Trophoblast cell (in vitro differentiated cells and primary cell): ENCODE results near the gene GCNT4.
"Not testable (repeated sequence)": the region's sequence is repeated elsewhere in the genome, so short reads cannot be mapped to it uniquely, and the experiment has no call there.

Source experiments
- DNase-seq, 2 donors: peaks; one replicate each; pipeline ENCODE4 v3.0.0-alpha.2; 2016
- H2AFZ ChIP-seq: 2 replicates; pipeline ENCODE4 v1.6.1; 2013; ENCODE audit warnings: low read length, moderate library complexity, mild to moderate bottlenecking; ENCODE audit not compliant: insufficient read depth, poor library complexity
- H2AK5ac ChIP-seq: 2 replicates; pipeline ENCODE4 v1.6.1; 2013; ENCODE audit warnings: mild to moderate bottlenecking, low read length
- H2BK120ac ChIP-seq: 2 replicates; pipeline ENCODE4 v1.6.1; 2013; ENCODE audit warnings: low read length, mild to moderate bottlenecking, moderate library complexity; ENCODE audit not compliant: insufficient read depth, poor library complexity
- H2BK12ac ChIP-seq: 2 replicates; pipeline ENCODE4 v1.6.1; 2013; ENCODE audit warnings: mild to moderate bottlenecking, low read length, moderate library complexity
- H2BK5ac ChIP-seq: 2 replicates; pipeline ENCODE4 v1.6.1; 2013; ENCODE audit warnings: low read length, low read depth, moderate library complexity, mild to moderate bottlenecking; ENCODE audit not compliant: poor library complexity
- H3K14ac ChIP-seq: 2 replicates; pipeline ENCODE4 v1.6.1; 2013; ENCODE audit warnings: mild to moderate bottlenecking, low read length
- H3K18ac ChIP-seq: 2 replicates; pipeline ENCODE4 v1.6.1; 2013; ENCODE audit warnings: mild to moderate bottlenecking, low read length
- H3K23ac ChIP-seq: 2 replicates; pipeline ENCODE4 v1.6.1; 2013; ENCODE audit warnings: low read length
- H3K27ac ChIP-seq: 2 replicates; pipeline ENCODE4 v1.5.1; 2013; ENCODE audit warnings: low read depth, mild to moderate bottlenecking, inconsistent platforms, low read length, moderate library complexity
- H3K27me3 ChIP-seq: 2 replicates; pipeline ENCODE4 v1.6.1; 2013; ENCODE audit warnings: inconsistent platforms, mild to moderate bottlenecking, low read length, moderate library complexity; ENCODE audit not compliant: insufficient read depth
- H3K36me3 ChIP-seq, 2 experiments: 1 replicate in 1 of 2; 2 replicates in 1 of 2; pipeline ENCODE4 v1.6.1; 2013; ENCODE audit warnings: low read length in 2 of 2, mild to moderate bottlenecking in 2 of 2, moderate library complexity in 1 of 2; ENCODE audit not compliant: insufficient read depth in 2 of 2, control insufficient read depth in 1 of 2
- H3K4ac ChIP-seq: 2 replicates; pipeline ENCODE4 v1.6.1; 2013; ENCODE audit warnings: low read depth, mild to moderate bottlenecking, low read length, moderate library complexity
- H3K4me1 ChIP-seq, 2 experiments: 1 replicate in 1 of 2; 2 replicates in 1 of 2; pipeline ENCODE4 v1.6.1; 2013; ENCODE audit warnings: low read length in 2 of 2, mild to moderate bottlenecking in 2 of 2, moderate library complexity in 1 of 2; ENCODE audit not compliant: insufficient read depth in 2 of 2, control insufficient read depth in 1 of 2
- H3K4me2 ChIP-seq: 2 replicates; pipeline ENCODE4 v1.6.1; 2013; ENCODE audit warnings: inconsistent platforms, mild to moderate bottlenecking, low read length, moderate library complexity
- H3K4me3 ChIP-seq: 2 replicates; pipeline ENCODE4 v1.5.1; 2013; ENCODE audit warnings: mild to moderate bottlenecking, low read depth, low read length, inconsistent platforms
- H3K79me1 ChIP-seq: one replicate; pipeline ENCODE4 v1.6.1; 2013; ENCODE audit warnings: low read length
- H3K79me2 ChIP-seq: 2 replicates; pipeline ENCODE4 v1.6.1; 2013; ENCODE audit warnings: low read length, mild to moderate bottlenecking; ENCODE audit not compliant: control insufficient read depth, insufficient read depth, poor library complexity
- H3K9ac ChIP-seq: 2 replicates; pipeline ENCODE4 v1.6.1; 2013; ENCODE audit warnings: mild to moderate bottlenecking, low read length
- H3K9me3 ChIP-seq: 2 replicates; pipeline ENCODE4 v1.6.1; 2013; ENCODE audit warnings: low read depth, mild to moderate bottlenecking, control low read depth, inconsistent platforms, low read length; ENCODE audit not compliant: insufficient read depth
- H4K12ac ChIP-seq: 2 replicates; pipeline ENCODE4 v1.6.1; 2013; ENCODE audit warnings: low read depth, mild to moderate bottlenecking, low read length, moderate library complexity
- H4K8ac ChIP-seq: 2 replicates; pipeline ENCODE4 v1.6.1; 2013; ENCODE audit warnings: low read depth, mild to moderate bottlenecking, low read length, moderate library complexity
- H4K91ac ChIP-seq: one replicate; pipeline ENCODE4 v1.6.1; 2013; ENCODE audit warnings: low read depth, mild to moderate bottlenecking, low read length, moderate library complexity
- WGBS: extraction: QIAGEN DNeasy Blood & Tissue Kit; methylation state at CpG from one replicate; pipeline ENCODE4 v1.1.7; 2013; ENCODE audit warnings: missing lambda C conversion rate; ENCODE audit not compliant: insufficient read length, insufficient coverage; ENCODE audit errors: extremely low coverage; 5-methylcytosine and 5-hydroxymethylcytosine counted together

The GCNT4 gene

DNA sequence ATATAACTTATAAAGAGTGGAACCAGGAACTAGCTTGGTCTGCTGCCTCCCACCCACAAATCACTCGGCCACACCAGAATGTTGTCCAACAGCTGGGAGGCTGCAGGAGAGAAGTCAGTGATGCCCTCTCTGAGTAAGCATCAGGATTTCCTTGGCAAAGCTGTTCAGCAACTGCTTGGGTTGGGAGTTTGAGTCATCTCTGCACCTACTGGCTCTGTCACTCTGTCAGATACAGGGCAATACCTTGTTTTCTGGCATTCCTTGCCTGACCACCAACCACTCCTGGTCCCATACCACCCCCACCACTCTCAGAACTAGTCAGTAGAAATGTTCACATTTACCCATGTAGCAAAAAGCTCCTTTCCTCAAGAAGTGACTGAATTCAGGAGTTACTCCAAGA, 36.8 kb upstream of the GCNT4 start:
- Histone ChIP-seq H3K18ac (no peak overlapping the region), H3K9me3 (no peaks in the 10 kb centered on the region), H3K4ac (no peak overlapping the region), H4K91ac (no peak overlapping the region), H3K14ac (no peak overlapping the region), H3K36me3 (no peaks in the 10 kb centered on the region), H2AFZ (no peak overlapping the region), H4K8ac (no peak overlapping the region), H3K4me3 (no peak overlapping the region), H3K9ac (no peak overlapping the region), H2BK120ac (no peak overlapping the region), H3K4me1 (peaks cover 3% of the 10 kb centered on the region in 2 experiments), H3K27me3 (no peaks in the 10 kb centered on the region), H3K4me2 (no peak overlapping the region), H2AK5ac (no peak overlapping the region), H3K79me2 (no peaks in the 10 kb centered on the region), H3K23ac (no peak overlapping the region), H4K12ac (no peak overlapping the region), H3K27ac (no peak overlapping the region), H2BK5ac (no peak overlapping the region), H2BK12ac (no peak overlapping the region), H3K79me1 (no peaks in the 10 kb centered on the region)
- no peak for DNase-seq
- WGBS: no CpG with 5 or more reads among the region's 1 CpG

DNA sequence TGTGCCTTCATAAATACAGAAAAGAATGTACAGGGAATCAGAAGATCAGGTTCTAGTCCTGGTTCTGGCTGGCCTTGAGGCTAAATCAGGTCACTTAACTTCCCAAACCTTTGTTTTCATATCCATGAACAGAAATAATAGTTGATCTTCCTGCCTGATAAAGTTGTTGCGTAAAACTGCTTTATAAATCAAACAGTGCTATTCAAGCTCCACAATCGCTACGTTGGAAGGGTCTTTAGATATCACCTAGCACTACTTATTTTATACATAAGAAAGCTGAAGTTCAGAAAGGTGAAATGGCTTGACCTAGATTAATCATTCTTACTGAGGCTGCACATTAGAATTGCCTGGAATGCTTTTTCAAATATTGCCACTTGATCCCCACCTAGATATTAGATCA, 36.3 kb upstream of the GCNT4 start:
- no peak overlapping the region for H2AFZ ChIP-seq

GRCh38 chr5:75081510-75081909, 29.2 kb upstream of the GCNT4 start:
- H2BK12ac ChIP-seq: no peak overlapping the region
- no peak overlapping the region for H4K91ac ChIP-seq
- no peak overlapping the region for H3K23ac ChIP-seq
- H3K79me1 ChIP-seq: no peaks in the 10 kb centered on the region
- no peak for DNase-seq
- no peaks in the 10 kb centered on the region for H3K36me3 ChIP-seq
- H3K18ac ChIP-seq: no peak overlapping the region
- H3K79me2 ChIP-seq: no peaks in the 10 kb centered on the region
- no peak overlapping the region for H2AK5ac ChIP-seq
- no peak overlapping the region for H3K9ac ChIP-seq
- H3K4me1 ChIP-seq: no peaks in the 10 kb centered on the region
- no CpG with 5 or more reads among the region's 2 CpGs for WGBS
- no peak overlapping the region for H3K27ac ChIP-seq
- no peak overlapping the region for H2AFZ ChIP-seq
- H2BK120ac ChIP-seq: no peak overlapping the region
- no peaks in the 10 kb centered on the region for H3K27me3 ChIP-seq
- H3K4me3 ChIP-seq: no peak overlapping the region
- no peak overlapping the region for H3K4ac ChIP-seq
- no peak overlapping the region for H3K4me2 ChIP-seq
- no peak overlapping the region for H3K14ac ChIP-seq
- no peak overlapping the region for H4K8ac ChIP-seq
- no peak overlapping the region for H4K12ac ChIP-seq
- no peaks in the 10 kb centered on the region for H3K9me3 ChIP-seq
- no peak overlapping the region for H2BK5ac ChIP-seq

More for the DNA sequence above, 36.3 kb upstream of the GCNT4 start:
- no peak overlapping the region for H3K14ac ChIP-seq
- H3K36me3 ChIP-seq: no peaks in the 10 kb centered on the region
- H2BK5ac ChIP-seq: no peak overlapping the region
- no peaks in the 10 kb centered on the region for H3K9me3 ChIP-seq
- no peak overlapping the region for H3K4me2 ChIP-seq
- no peak overlapping the region for H4K12ac ChIP-seq
- no peaks in the 10 kb centered on the region for H3K79me2 ChIP-seq
- H3K79me1 ChIP-seq: no peaks in the 10 kb centered on the region
- H3K4me1 ChIP-seq: peaks cover 3% of the 10 kb centered on the region in 2 experiments
- no peak overlapping the region for H4K91ac ChIP-seq
- no peak overlapping the region for H3K4ac ChIP-seq
- no peak overlapping the region for H4K8ac ChIP-seq
- no peak overlapping the region for H2BK120ac ChIP-seq
- WGBS: no CpG with 5 or more reads among the region's 3 CpGs
- H3K27me3 ChIP-seq: no peaks in the 10 kb centered on the region
- H2AK5ac ChIP-seq: no peak overlapping the region
- H3K18ac ChIP-seq: no peak overlapping the region
- no peak for DNase-seq
- no peak overlapping the region for H3K27ac ChIP-seq
- no peak overlapping the region for H2BK12ac ChIP-seq
- H3K4me3 ChIP-seq: no peak overlapping the region
- no peak overlapping the region for H3K23ac ChIP-seq
- H3K9ac ChIP-seq: no peak overlapping the region

- not testable (repeated sequence) for H3K4ac ChIP-seq, H2BK120ac ChIP-seq, H2BK5ac ChIP-seq, DNase-seq, H3K36me3 ChIP-seq, H3K14ac ChIP-seq, H3K79me1 ChIP-seq, H3K4me3 ChIP-seq, H4K12ac ChIP-seq, H4K8ac ChIP-seq, H3K9me3 ChIP-seq, H3K23ac ChIP-seq, H2BK12ac ChIP-seq, H3K9ac ChIP-seq, H3K27me3 ChIP-seq, H3K27ac ChIP-seq, H2AFZ ChIP-seq, H4K91ac ChIP-seq, H2AK5ac ChIP-seq, H3K18ac ChIP-seq, H3K79me2 ChIP-seq, H3K4me2 ChIP-seq, H3K4me1 ChIP-seq
- WGBS: no CpG with 5 or more reads among the region's 3 CpGs
Measured at GRCh38 chr5:75079346-75079745, 27.0 kb upstream of the GCNT4 start.
